IMR-90 (cell line): Measurements from ENCODE around the gene KANK3. TPM values are rescaled to one million over a fixed set of nuclear protein-coding genes. Genes with fewer than 3 reads are reported as not detected.

Source experiments
- ATAC-seq: fragments of 200-7000 bp; cut with Tn5 transposase; 2 replicates; pipeline ENCODE4 v1.9.1; 2020; ENCODE audit warnings: low read depth, mild to moderate bottlenecking, moderate library complexity
- BruUV-seq: library from RNA; stranded (reverse); fragments of 400-500 nt; replicated peaks from 2 replicates; lab custom pipeline; 2021; lab: Mats Ljungman, UMichigan
- CTCF ChIA-PET: fragments of 300-600 bp; formaldehyde crosslinking; extraction: SDS; loops from one replicate; lab custom pipeline; 2021; ENCODE audit warnings: antibody characterized with exemption; lab: Yijun Ruan, JAX
- POLR2A ChIA-PET: fragments of 300-600 bp; sonication (Branson Sonifier 250); formaldehyde crosslinking; loops from one replicate; lab custom pipeline; 2022; ENCODE audit warnings: antibody characterized with exemption; ENCODE audit not compliant: unreplicated experiment; lab: Charles Lee
- DNase-seq: peaks from one replicate; pipeline ENCODE4 v3.0.0; 2013
- H2AFZ ChIP-seq: replicated peaks from 2 replicates; pipeline ENCODE3; 2013; ENCODE audit warnings: low read length, mild to moderate bottlenecking; ENCODE audit not compliant: poor library complexity
- H2AK5ac ChIP-seq: 2 replicates; pipeline ENCODE4 v1.6.1; 2013; ENCODE audit warnings: low read depth, low read length, inconsistent platforms
- H2AK9ac ChIP-seq: replicated peaks from 2 replicates; pipeline ENCODE3; 2013; ENCODE audit warnings: mild to moderate bottlenecking, low read depth, low read length, moderate library complexity; ENCODE audit not compliant: poor library complexity
- H2BK120ac ChIP-seq: 2 replicates; pipeline ENCODE4 v1.6.1; 2013; ENCODE audit warnings: low read depth, low read length, inconsistent platforms
- H2BK15ac ChIP-seq: 3 replicates; pipeline ENCODE4 v1.6.1; 2013; ENCODE audit warnings: low read depth, low read length, inconsistent platforms
- H2BK20ac ChIP-seq: 2 replicates; pipeline ENCODE4 v1.6.1; 2013; ENCODE audit warnings: low read depth, mild to moderate bottlenecking, inconsistent platforms, low read length, moderate library complexity
- H2BK5ac ChIP-seq: 2 replicates; pipeline ENCODE4 v1.6.1; 2013; ENCODE audit warnings: mild to moderate bottlenecking, low read depth, low read length, inconsistent platforms; ENCODE audit not compliant: poor library complexity, severe bottlenecking
- H3K14ac ChIP-seq: replicated peaks from 2 replicates; pipeline ENCODE4 v1.6.1; 2013; ENCODE audit warnings: low read depth, low read length, inconsistent platforms
- H3K18ac ChIP-seq: 2 replicates; pipeline ENCODE4 v1.6.1; 2013; ENCODE audit warnings: low read depth, low read length, control low read depth
- H3K23ac ChIP-seq: 2 replicates; pipeline ENCODE4 v1.6.1; 2013; ENCODE audit warnings: low read depth, low read length, inconsistent platforms
- H3K27ac ChIP-seq: 2 replicates; pipeline ENCODE4 v1.5.1; 2013; ENCODE audit warnings: mild to moderate bottlenecking, control low read depth, low read length; ENCODE audit not compliant: insufficient read depth
- H3K27me3 ChIP-seq: 2 replicates; pipeline ENCODE4 v1.6.1; 2013; ENCODE audit warnings: low read length; ENCODE audit not compliant: control insufficient read depth, insufficient read depth
- H3K36me3 ChIP-seq: 2 replicates; pipeline ENCODE4 v1.6.1; 2013; ENCODE audit warnings: low read length, mixed read lengths; ENCODE audit not compliant: control insufficient read depth, insufficient read depth
- H3K4ac ChIP-seq: 2 replicates; pipeline ENCODE4 v1.6.1; 2013; ENCODE audit warnings: low read depth, low read length, inconsistent platforms
- H3K4me1 ChIP-seq: 2 replicates; pipeline ENCODE4 v1.6.1; 2013; ENCODE audit warnings: low read length, mixed read lengths; ENCODE audit not compliant: control insufficient read depth, insufficient read depth
- H3K4me2 ChIP-seq: 2 replicates; pipeline ENCODE4 v1.6.1; 2013; ENCODE audit warnings: low read depth, mild to moderate bottlenecking, control low read depth, low read length, moderate library complexity
- H3K4me3 ChIP-seq: 2 replicates; pipeline ENCODE4 v1.5.1; 2013; ENCODE audit warnings: low read depth, mild to moderate bottlenecking, control low read depth, low read length, moderate library complexity; ENCODE audit not compliant: insufficient read depth
- H3K56ac ChIP-seq: 2 replicates; pipeline ENCODE4 v1.6.1; 2013; ENCODE audit warnings: low read length, inconsistent platforms; ENCODE audit not compliant: insufficient read depth; ENCODE audit errors: extremely low read depth
- H3K79me1 ChIP-seq, 2 experiments: 2 replicates each; pipeline ENCODE4 v1.6.1; 2013; ENCODE audit warnings: low read length in 2 of 2, inconsistent platforms in 1 of 2, low read depth in 1 of 2
- H3K9ac ChIP-seq: 2 replicates; pipeline ENCODE4 v1.6.1; 2013; ENCODE audit warnings: low read depth, low read length, control low read depth
- H3K9me1 ChIP-seq: 2 replicates; pipeline ENCODE4 v1.6.1; 2013; ENCODE audit warnings: low read length, inconsistent platforms; ENCODE audit not compliant: insufficient read depth
- H3K9me3 ChIP-seq: 2 replicates; pipeline ENCODE4 v1.6.1; 2013; ENCODE audit warnings: low read length; ENCODE audit not compliant: control insufficient read depth, insufficient read depth
- H4K20me1 ChIP-seq: 2 replicates; pipeline ENCODE4 v1.6.1; 2013; ENCODE audit warnings: low read length, inconsistent platforms; ENCODE audit not compliant: insufficient read depth
- H4K5ac ChIP-seq: 2 replicates; pipeline ENCODE4 v1.6.1; 2013; ENCODE audit warnings: mild to moderate bottlenecking, low read depth, low read length, control low read depth
- H4K8ac ChIP-seq, 2 experiments: 2 replicates each; pipeline ENCODE4 v1.6.1; 2013; ENCODE audit warnings: low read depth in 2 of 2, low read length in 2 of 2, control low read depth in 1 of 2, inconsistent platforms in 1 of 2
- H4K91ac ChIP-seq: 2 replicates; pipeline ENCODE4 v1.6.1; 2013; ENCODE audit warnings: low read depth, low read length, inconsistent platforms; ENCODE audit not compliant: insufficient read depth
- BHLHE40 ChIP-seq: fragments of 150-350 bp; IDR thresholded peaks from 2 replicates; pipeline ENCODE4 v1.6.1; 2016; ENCODE audit warnings: mild to moderate bottlenecking, low read depth, low read length
- CEBPB ChIP-seq: IDR thresholded peaks from 2 replicates; pipeline ENCODE4 v1.6.1; 2012; ENCODE audit warnings: low read depth, low read length, improper control_type of control experiment
- CHD1 ChIP-seq: IDR thresholded peaks from 2 replicates; pipeline ENCODE4 v1.6.1; 2012; ENCODE audit warnings: low read depth, low read length, improper control_type of control experiment
- ELK1 ChIP-seq: fragments of 150-350 bp; IDR thresholded peaks from 2 replicates; pipeline ENCODE4 v1.6.1; 2016; ENCODE audit warnings: low read depth, mild to moderate bottlenecking, low read length, moderate library complexity, borderline replicate concordance
- FOS ChIP-seq: fragments of 150-350 bp; IDR thresholded peaks from 2 replicates; pipeline ENCODE4 v1.6.1; 2016; ENCODE audit warnings: low read depth, low read length
- MAFK ChIP-seq: IDR thresholded peaks from 2 replicates; pipeline ENCODE4 v1.6.1; 2012; ENCODE audit warnings: low read depth, low read length, improper control_type of control experiment
- MAZ ChIP-seq: IDR thresholded peaks from 2 replicates; pipeline ENCODE4 v1.6.1; 2012; ENCODE audit warnings: low read depth, mild to moderate bottlenecking, low read length, improper control_type of control experiment, moderate library complexity, borderline replicate concordance
- MXI1 ChIP-seq: IDR thresholded peaks from 2 replicates; pipeline ENCODE4 v1.6.1; 2012; ENCODE audit warnings: low read depth, mild to moderate bottlenecking, low read length, moderate library complexity, borderline replicate concordance
- NFE2L2 ChIP-seq: fragments of 150-350 bp; IDR thresholded peaks from 2 replicates; pipeline ENCODE4 v1.6.1; 2016; ENCODE audit warnings: low read depth, mild to moderate bottlenecking, low read length
- POLR2A ChIP-seq: IDR thresholded peaks from 2 replicates; pipeline ENCODE4 v1.6.1; 2012; ENCODE audit warnings: mild to moderate bottlenecking, low read depth, low read length
- RAD21 ChIP-seq: IDR thresholded peaks from 2 replicates; pipeline ENCODE4 v1.6.1; 2012; ENCODE audit warnings: low read length, improper control_type of control experiment
- RCOR1 ChIP-seq: IDR thresholded peaks from 2 replicates; pipeline ENCODE4 v1.6.1; 2012; ENCODE audit warnings: mild to moderate bottlenecking, low read length, improper control_type of control experiment; ENCODE audit not compliant: insufficient replicate concordance
- RFX5 ChIP-seq: IDR thresholded peaks from 2 replicates; pipeline ENCODE4 v1.8.0; 2012; ENCODE audit warnings: low read depth, mild to moderate bottlenecking, low read length, moderate library complexity
- SMC3 ChIP-seq: fragments of 150-350 bp; IDR thresholded peaks from 2 replicates; pipeline ENCODE4 v1.6.1; 2016; ENCODE audit warnings: low read depth, mild to moderate bottlenecking, antibody characterized with exemption, low read length, moderate library complexity
- WGBS, 2 experiments: methylation state at CpG; one replicate each; pipeline versions ENCODE4 v1.1.5 to v1.1.7; 2013; ENCODE audit warnings: missing lambda C conversion rate in 2 of 2; ENCODE audit not compliant: insufficient read length in 1 of 2; ENCODE audit errors: extremely low coverage in 2 of 2; 5-methylcytosine and 5-hydroxymethylcytosine counted together
- dilution Hi-C: fragments of 300-500 bp; cut with HindIII; formaldehyde crosslinking; loops from one replicate; pipeline ENCODE4 v1.14.3; 2018; ENCODE audit warnings: low sequenced_read_pairs; ENCODE audit not compliant: unreplicated experiment
- in situ Hi-C: fragments of 300-500 bp; cut with MboI; formaldehyde crosslinking; loops from 3 replicates; pipeline ENCODE4 v1.14.3; 2019; ENCODE audit warnings: low sequenced_read_pairs, inconsistent platforms, mixed read lengths
- intact Hi-C: fragments of 100-400 bp; cut with micrococcal nuclease; formaldehyde crosslinking; loops from 2 replicates; pipeline ENCODE4 v1.10.0; 2022
- polyA plus RNA-seq, 3 experiments: library from polyadenylated mRNA; depleted of rRNA; stranded (reverse); fragments of >200 nt; gene quantifications; 2 replicates each; pipeline ENCODE4 v1.2.3, GENCODE V29; 2012; ENCODE audit warnings: low replicate concordance in 1 of 3
- total RNA-seq: library from RNA; depleted of rRNA; stranded (reverse); fragments of >200 nt; gene quantifications from 2 replicates; pipeline ENCODE4 v1.2.3, GENCODE V29; 2012
- TF ChIP-seq, protein P1 (sequence below): fragments of 150-350 bp; IDR thresholded peaks from 2 replicates; pipeline ENCODE4 v1.6.1; 2017; ENCODE audit warnings: mild to moderate bottlenecking, antibody characterized with exemption, low read length, low read depth
- TF ChIP-seq, protein P2 (sequence below): conservative IDR thresholded peaks from 2 replicates; pipeline ENCODE4 v1.5.1; 2012; ENCODE audit warnings: mild to moderate bottlenecking, low read depth, low read length, improper control_type of control experiment

Gene KANK3
- total and polyA plus RNA-seq, 2 of the 4 experiments (the other 2 are of a cell fraction): 0.07 TPM; not detected in 1

GRCh38 chr19:8302734-8303133, 40.3 kb downstream of the KANK3 start:
- WGBS, 2 experiments: 69% methylated on average over 3 of the region's 7 CpGs; no CpG with 5 or more reads in 1 of the 2 experiments
- dilution Hi-C loops (no loop called here), in situ Hi-C loops (no loop called here), intact Hi-C loops (no loop called here)
- Histone ChIP-seq H3K9ac (no peak overlapping the region), H4K8ac (no peak overlapping the region), H2BK20ac (no peak overlapping the region), H3K36me3 (0 out of 2 replicates have a peak, but pooled peaks cover 2% of the 10 kb centered on the region), H3K4me1 (peaks cover 5% of the 10 kb centered on the region), H4K20me1 (no peaks in the 10 kb centered on the region), H3K23ac (no peak overlapping the region), H3K27me3 (no peaks in the 10 kb centered on the region), H3K14ac (no peak overlapping the region), H4K5ac (no peak overlapping the region), H3K18ac (no peak overlapping the region), H3K27ac (no peak overlapping the region), H4K91ac (no peak overlapping the region), H3K4ac (no peak overlapping the region), H3K4me2 (no peak overlapping the region), H3K56ac (no peak overlapping the region), H2BK15ac (no peak overlapping the region), H3K4me3 (no peak overlapping the region), H3K9me3 (no peaks in the 10 kb centered on the region), H3K79me1 (peaks cover 6 to 19% of the 10 kb centered on the region in 2 experiments; a peak in 3 of 4 replicates), H2BK5ac (no peak overlapping the region), H3K9me1 (peaks cover 3% of the 10 kb centered on the region; the same call in 1 of the 2 replicates), H2AK5ac (no peak overlapping the region), H2AK9ac (no peak overlapping the region), H2AFZ (no peak overlapping the region), H2BK120ac (no peak overlapping the region)
- no TSS peak for BruUV-seq
- no peak for TF ChIP-seq CEBPB
- no peak for TF ChIP-seq FOS
- no peak for TF ChIP-seq BHLHE40
- no peak for TF ChIP-seq CHD1
- TF ChIP-seq MAZ: no peak
- TF ChIP-seq RCOR1: no peak
- no peak for TF ChIP-seq SMC3
- no peak for TF ChIP-seq RFX5
- no peak for TF ChIP-seq NFE2L2
- TF ChIP-seq POLR2A: no peak
- TF ChIP-seq RAD21: no peak
- TF ChIP-seq ELK1: no peak
- TF ChIP-seq MXI1: no peak
- TF ChIP-seq, protein P1, sequence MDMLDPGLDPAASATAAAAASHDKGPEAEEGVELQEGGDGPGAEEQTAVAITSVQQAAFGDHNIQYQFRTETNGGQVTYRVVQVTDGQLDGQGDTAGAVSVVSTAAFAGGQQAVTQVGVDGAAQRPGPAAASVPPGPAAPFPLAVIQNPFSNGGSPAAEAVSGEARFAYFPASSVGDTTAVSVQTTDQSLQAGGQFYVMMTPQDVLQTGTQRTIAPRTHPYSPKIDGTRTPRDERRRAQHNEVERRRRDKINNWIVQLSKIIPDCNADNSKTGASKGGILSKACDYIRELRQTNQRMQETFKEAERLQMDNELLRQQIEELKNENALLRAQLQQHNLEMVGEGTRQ: no peak
- no peak for TF ChIP-seq MAFK
- TF ChIP-seq, protein P2, sequence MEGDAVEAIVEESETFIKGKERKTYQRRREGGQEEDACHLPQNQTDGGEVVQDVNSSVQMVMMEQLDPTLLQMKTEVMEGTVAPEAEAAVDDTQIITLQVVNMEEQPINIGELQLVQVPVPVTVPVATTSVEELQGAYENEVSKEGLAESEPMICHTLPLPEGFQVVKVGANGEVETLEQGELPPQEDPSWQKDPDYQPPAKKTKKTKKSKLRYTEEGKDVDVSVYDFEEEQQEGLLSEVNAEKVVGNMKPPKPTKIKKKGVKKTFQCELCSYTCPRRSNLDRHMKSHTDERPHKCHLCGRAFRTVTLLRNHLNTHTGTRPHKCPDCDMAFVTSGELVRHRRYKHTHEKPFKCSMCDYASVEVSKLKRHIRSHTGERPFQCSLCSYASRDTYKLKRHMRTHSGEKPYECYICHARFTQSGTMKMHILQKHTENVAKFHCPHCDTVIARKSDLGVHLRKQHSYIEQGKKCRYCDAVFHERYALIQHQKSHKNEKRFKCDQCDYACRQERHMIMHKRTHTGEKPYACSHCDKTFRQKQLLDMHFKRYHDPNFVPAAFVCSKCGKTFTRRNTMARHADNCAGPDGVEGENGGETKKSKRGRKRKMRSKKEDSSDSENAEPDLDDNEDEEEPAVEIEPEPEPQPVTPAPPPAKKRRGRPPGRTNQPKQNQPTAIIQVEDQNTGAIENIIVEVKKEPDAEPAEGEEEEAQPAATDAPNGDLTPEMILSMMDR: no peak
- DNase-seq (no peak), ATAC-seq (peak; percentile 10; the same call in 1 of the 2 replicates)
- POLR2A ChIA-PET: no interaction called here
- CTCF ChIA-PET: no interaction called here
